K562 (cell line): ENCODE data around the gene EEF1A2.

Experiments
- ATF7 ChIP-seq: fragments of 450-650 bp; IDR thresholded peaks from 2 replicates; pipeline ENCODE4 v1.7.1; 2014; ENCODE audit warnings: mild to moderate bottlenecking, moderate library complexity
- FOXJ3 ChIP-seq: sonication (generic); formaldehyde crosslinking; IDR thresholded peaks from 2 replicates; pipeline ENCODE4 v1.4.0; 2020; ENCODE audit warnings: mild to moderate bottlenecking, missing genetic modification reagents
- HDAC1 ChIP-seq, 2 experiments: fragments of 450-650 bp; IDR thresholded peaks; 2 replicates each; pipeline ENCODE4 v1.6.1; 2016 to 2017; ENCODE audit warnings: inconsistent platforms in 1 of 2, mild to moderate bottlenecking in 1 of 2, moderate library complexity in 1 of 2
- NFATC3 ChIP-seq: fragments of 450-650 bp; IDR thresholded peaks from 2 replicates; pipeline ENCODE4 v1.6.1; 2017; ENCODE audit warnings: mild to moderate bottlenecking
- POLR2A ChIP-seq: fragments of 450-650 bp; conservative IDR thresholded peaks from 2 replicates; pipeline ENCODE4 v1.6.1; 2016
- ZNF274 ChIP-seq: IDR thresholded peaks from 2 replicates; pipeline ENCODE4 v1.6.1; 2011; ENCODE audit warnings: low read depth, mild to moderate bottlenecking, low read length, moderate library complexity, borderline replicate concordance
- ZNF431 ChIP-seq: sonication (generic); formaldehyde crosslinking; IDR thresholded peaks from 2 replicates; pipeline ENCODE4 v1.8.0; 2022; ENCODE audit warnings: mild to moderate bottlenecking, missing genetic modification reagents
- ZNF780A ChIP-seq: fragments of 250-450 bp; sonication (Bioruptor Pico); IDR thresholded peaks from 2 replicates; pipeline ENCODE4 v1.5.0; 2021; ENCODE audit warnings: mild to moderate bottlenecking
- TF ChIP-seq, protein P1 (sequence below), 3 experiments: IDR thresholded peaks in 2 of 3; conservative IDR thresholded peaks in 1 of 3; 2 replicates each; pipeline ENCODE4 v1.5.1; 2011 to 2012; ENCODE audit warnings: low read length in 3 of 3, mild to moderate bottlenecking in 3 of 3, control low read depth in 2 of 3, improper control_type of control experiment in 1 of 3, inconsistent platforms in 1 of 3, low read depth in 1 of 3, mixed read lengths in 1 of 3, moderate library complexity in 1 of 3; ENCODE audit not compliant: insufficient read depth in 2 of 3
- TF ChIP-seq, protein P2 (sequence below): fragments of 250-450 bp; sonication (Bioruptor Pico); IDR thresholded peaks from 2 replicates; pipeline ENCODE4 v1.5.0; 2020; ENCODE audit warnings: mild to moderate bottlenecking, borderline replicate concordance
- TF ChIP-seq, protein P3 (sequence below): sonication (generic); formaldehyde crosslinking; IDR thresholded peaks from 2 replicates; pipeline ENCODE4 v1.8.1; 2022; ENCODE audit warnings: missing genetic modification reagents
- TF ChIP-seq, protein P4 (sequence below), 2 experiments: fragments of 200-800 bp in 1 of 2; sonication (Bioruptor generic) in 1 of 2; sonication (generic) in 1 of 2; formaldehyde crosslinking in 1 of 2; IDR thresholded peaks in 1 of 2; conservative IDR thresholded peaks in 1 of 2; 2 replicates each; pipeline versions ENCODE4 v1.5.0 to v1.6.1; 2016 to 2020; ENCODE audit warnings: missing compliant biosample characterization in 1 of 2, missing genetic modification characterization in 1 of 2, missing genetic modification reagents in 1 of 2

DNA sequence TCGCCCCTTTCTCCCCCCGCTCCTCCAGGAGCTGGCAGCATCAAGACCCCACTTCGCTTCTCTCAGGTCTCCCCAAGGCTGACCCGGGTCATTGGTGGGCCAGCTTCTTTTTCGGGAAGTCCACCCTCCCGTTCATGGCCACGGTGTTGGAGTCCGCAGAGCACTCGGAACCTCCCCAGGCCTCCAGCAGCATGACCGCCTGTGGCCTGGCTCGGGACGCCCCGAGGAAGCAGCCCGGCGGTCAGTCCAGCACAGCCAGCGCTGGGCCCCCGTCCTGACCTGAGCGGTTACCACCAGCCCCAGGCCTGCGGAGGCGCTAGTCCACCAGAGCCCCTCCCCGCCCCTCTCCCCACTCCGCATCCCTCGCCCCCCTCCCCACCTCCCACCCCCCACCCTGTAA, 22.7 kb upstream of the EEF1A2 start:
- TF ChIP-seq ATF7 = no peak
- TF ChIP-seq, protein P1, sequence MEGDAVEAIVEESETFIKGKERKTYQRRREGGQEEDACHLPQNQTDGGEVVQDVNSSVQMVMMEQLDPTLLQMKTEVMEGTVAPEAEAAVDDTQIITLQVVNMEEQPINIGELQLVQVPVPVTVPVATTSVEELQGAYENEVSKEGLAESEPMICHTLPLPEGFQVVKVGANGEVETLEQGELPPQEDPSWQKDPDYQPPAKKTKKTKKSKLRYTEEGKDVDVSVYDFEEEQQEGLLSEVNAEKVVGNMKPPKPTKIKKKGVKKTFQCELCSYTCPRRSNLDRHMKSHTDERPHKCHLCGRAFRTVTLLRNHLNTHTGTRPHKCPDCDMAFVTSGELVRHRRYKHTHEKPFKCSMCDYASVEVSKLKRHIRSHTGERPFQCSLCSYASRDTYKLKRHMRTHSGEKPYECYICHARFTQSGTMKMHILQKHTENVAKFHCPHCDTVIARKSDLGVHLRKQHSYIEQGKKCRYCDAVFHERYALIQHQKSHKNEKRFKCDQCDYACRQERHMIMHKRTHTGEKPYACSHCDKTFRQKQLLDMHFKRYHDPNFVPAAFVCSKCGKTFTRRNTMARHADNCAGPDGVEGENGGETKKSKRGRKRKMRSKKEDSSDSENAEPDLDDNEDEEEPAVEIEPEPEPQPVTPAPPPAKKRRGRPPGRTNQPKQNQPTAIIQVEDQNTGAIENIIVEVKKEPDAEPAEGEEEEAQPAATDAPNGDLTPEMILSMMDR (IDR thresholded peaks at IDR 0.05 in 2 of 3, conservative IDR thresholded peaks at IDR 0.05 in 1 of 3; ENCODE audit: insufficient read depth in 2 of 3, low read depth in 1 of 3, low read length in 3 of 3) = no peak
- TF ChIP-seq FOXJ3 (CRISPR knock-in tag) = no peak
- TF ChIP-seq, protein P2, sequence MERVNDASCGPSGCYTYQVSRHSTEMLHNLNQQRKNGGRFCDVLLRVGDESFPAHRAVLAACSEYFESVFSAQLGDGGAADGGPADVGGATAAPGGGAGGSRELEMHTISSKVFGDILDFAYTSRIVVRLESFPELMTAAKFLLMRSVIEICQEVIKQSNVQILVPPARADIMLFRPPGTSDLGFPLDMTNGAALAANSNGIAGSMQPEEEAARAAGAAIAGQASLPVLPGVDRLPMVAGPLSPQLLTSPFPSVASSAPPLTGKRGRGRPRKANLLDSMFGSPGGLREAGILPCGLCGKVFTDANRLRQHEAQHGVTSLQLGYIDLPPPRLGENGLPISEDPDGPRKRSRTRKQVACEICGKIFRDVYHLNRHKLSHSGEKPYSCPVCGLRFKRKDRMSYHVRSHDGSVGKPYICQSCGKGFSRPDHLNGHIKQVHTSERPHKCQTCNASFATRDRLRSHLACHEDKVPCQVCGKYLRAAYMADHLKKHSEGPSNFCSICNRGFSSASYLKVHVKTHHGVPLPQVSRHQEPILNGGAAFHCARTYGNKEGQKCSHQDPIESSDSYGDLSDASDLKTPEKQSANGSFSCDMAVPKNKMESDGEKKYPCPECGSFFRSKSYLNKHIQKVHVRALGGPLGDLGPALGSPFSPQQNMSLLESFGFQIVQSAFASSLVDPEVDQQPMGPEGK (CRISPR knock-in tag) = no peak
- TF ChIP-seq POLR2A = no peak
- TF ChIP-seq, protein P3, sequence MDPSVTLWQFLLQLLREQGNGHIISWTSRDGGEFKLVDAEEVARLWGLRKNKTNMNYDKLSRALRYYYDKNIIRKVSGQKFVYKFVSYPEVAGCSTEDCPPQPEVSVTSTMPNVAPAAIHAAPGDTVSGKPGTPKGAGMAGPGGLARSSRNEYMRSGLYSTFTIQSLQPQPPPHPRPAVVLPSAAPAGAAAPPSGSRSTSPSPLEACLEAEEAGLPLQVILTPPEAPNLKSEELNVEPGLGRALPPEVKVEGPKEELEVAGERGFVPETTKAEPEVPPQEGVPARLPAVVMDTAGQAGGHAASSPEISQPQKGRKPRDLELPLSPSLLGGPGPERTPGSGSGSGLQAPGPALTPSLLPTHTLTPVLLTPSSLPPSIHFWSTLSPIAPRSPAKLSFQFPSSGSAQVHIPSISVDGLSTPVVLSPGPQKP (CRISPR knock-in tag) = no peak
- no peak for TF ChIP-seq HDAC1 (IDR thresholded peaks at IDR 0.05)
- TF ChIP-seq ZNF780A (CRISPR knock-in tag) = no peak
- TF ChIP-seq, protein P4, sequence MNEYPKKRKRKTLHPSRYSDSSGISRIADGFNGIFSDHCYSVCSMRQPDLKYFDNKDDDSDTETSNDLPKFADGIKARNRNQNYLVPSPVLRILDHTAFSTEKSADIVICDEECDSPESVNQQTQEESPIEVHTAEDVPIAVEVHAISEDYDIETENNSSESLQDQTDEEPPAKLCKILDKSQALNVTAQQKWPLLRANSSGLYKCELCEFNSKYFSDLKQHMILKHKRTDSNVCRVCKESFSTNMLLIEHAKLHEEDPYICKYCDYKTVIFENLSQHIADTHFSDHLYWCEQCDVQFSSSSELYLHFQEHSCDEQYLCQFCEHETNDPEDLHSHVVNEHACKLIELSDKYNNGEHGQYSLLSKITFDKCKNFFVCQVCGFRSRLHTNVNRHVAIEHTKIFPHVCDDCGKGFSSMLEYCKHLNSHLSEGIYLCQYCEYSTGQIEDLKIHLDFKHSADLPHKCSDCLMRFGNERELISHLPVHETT (CRISPR knock-in tag; conservative IDR thresholded peaks at IDR 0.05 in 1 of 2, IDR thresholded peaks at IDR 0.05 in 1 of 2) = no peak
- TF ChIP-seq ZNF274 = no peak
- TF ChIP-seq ZNF431 (CRISPR knock-in tag) = no peak
- TF ChIP-seq NFATC3 = no peak
